PC-9 (cell line): ENCODE measurements around the gene RPS21.

ENCODE experiments used
- EZH2 ChIP-seq: fragments of 200-600 bp; sonication (generic); IDR thresholded peaks from 2 replicates; pipeline ENCODE4 v1.8.0; 2017; ENCODE audit warnings: antibody characterized with exemption, low read depth
- TF ChIP-seq, protein P1 (sequence below): fragments of 200-600 bp; sonication (generic); conservative IDR thresholded peaks from 2 replicates; pipeline ENCODE4 v1.6.1; 2017; ENCODE audit warnings: mixed run types, antibody characterized with exemption, mild to moderate bottlenecking, moderate library complexity

DNA sequence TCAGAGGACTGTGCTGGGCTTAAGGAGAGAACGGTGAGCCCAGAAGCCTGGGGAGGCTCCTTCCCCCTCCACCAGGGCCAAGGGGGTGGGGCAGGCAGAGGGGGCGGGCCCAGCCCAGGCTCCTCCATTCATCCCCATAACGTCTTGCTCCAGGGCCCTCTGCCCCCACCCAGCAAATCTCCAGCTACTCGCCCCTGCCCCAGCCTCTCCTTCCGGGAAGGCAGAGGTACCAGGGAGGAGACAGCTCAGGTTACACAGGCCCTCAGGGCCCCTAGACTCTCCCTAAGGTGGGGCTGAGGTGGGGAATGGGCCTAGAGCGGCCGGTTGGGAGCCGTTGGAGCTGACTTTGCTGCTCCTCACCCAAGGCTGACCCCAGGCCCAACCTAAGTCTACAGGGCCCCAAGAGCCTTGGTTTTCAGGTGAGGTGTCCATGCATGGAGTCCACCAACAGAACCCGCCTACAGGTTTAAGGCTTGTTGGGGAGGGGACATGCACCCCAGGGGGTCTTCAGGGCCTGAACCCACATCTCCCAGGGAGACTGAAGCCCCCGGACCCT lies 21.0 kb upstream of the RPS21 start:
- TF ChIP-seq, protein P1, sequence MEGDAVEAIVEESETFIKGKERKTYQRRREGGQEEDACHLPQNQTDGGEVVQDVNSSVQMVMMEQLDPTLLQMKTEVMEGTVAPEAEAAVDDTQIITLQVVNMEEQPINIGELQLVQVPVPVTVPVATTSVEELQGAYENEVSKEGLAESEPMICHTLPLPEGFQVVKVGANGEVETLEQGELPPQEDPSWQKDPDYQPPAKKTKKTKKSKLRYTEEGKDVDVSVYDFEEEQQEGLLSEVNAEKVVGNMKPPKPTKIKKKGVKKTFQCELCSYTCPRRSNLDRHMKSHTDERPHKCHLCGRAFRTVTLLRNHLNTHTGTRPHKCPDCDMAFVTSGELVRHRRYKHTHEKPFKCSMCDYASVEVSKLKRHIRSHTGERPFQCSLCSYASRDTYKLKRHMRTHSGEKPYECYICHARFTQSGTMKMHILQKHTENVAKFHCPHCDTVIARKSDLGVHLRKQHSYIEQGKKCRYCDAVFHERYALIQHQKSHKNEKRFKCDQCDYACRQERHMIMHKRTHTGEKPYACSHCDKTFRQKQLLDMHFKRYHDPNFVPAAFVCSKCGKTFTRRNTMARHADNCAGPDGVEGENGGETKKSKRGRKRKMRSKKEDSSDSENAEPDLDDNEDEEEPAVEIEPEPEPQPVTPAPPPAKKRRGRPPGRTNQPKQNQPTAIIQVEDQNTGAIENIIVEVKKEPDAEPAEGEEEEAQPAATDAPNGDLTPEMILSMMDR = no peak
- TF ChIP-seq EZH2 = no peak
